Activated T-helper 9 cell treated with anti-CD3 and anti-CD28 coated beads, Interleukin-2, amount 50 U/mL, for 16 hours (primary cell): ENCODE results near the gene ZNF668.
"Not testable (repeated sequence)": the region's sequence is repeated elsewhere in the genome, so short reads cannot be mapped to it uniquely, and the experiment has no call there.

Experiments used
- DNase-seq: peaks from one replicate; pipeline ENCODE4 v3.0.0-alpha.2; 2020; ENCODE audit warnings: low read depth

The ZNF668 gene

GRCh38 chr16:31100876-31101641, 27.0 kb upstream of the ZNF668 start:
- DNase-seq, result not testable (repeated sequence)

- no peak for DNase-seq
Observed at GRCh38 chr16:31099860-31100638, 26.0 kb upstream of the ZNF668 start.

GRCh38 chr16:31094424-31095120, 20.5 kb upstream of the ZNF668 start, which contains the start of gene VKORC1:
VKORC1 (minus strand) TSS chr16:31094797; CDS start chr16:31094729, 68 bp downstream.
- DNase-seq, result peak; percentile 79

GRCh38 chr16:31094088-31094423, 20.0 kb upstream of the ZNF668 start:
- DNase-seq, result no peak

GRCh38 chr16:31093132-31093703, 19.2 kb upstream of the ZNF668 start:
- no peak for DNase-seq

GRCh38 chr16:31092330-31092729, 18.3 kb upstream of the ZNF668 start:
- DNase-seq, result no peak

GRCh38 chr16:31090540-31090939, 16.5 kb upstream of the ZNF668 start:
- DNase-seq, result no peak

- no peak for DNase-seq
Observed at GRCh38 chr16:31089199-31089598, 15.2 kb upstream of the ZNF668 start.

- no peak for DNase-seq
Observed at GRCh38 chr16:31088459-31089183, 14.6 kb upstream of the ZNF668 start, which contains the start of gene PRSS53. PRSS53 (minus strand) TSS chr16:31088943; CDS start chr16:31088809, 134 bp downstream.

GRCh38 chr16:31087971-31088370, 13.9 kb upstream of the ZNF668 start:
- DNase-seq, result no peak

- DNase-seq, result no peak
Observed at GRCh38 chr16:31087481-31087880, 13.4 kb upstream of the ZNF668 start.

- DNase-seq, result no peak
Observed at GRCh38 chr16:31086629-31086906, 12.5 kb upstream of the ZNF668 start.

- no peak for DNase-seq
Observed at GRCh38 chr16:31085873-31086628, 12.0 kb upstream of the ZNF668 start.

- DNase-seq, result no peak
Observed at GRCh38 chr16:31085411-31085810, 11.4 kb upstream of the ZNF668 start.

- DNase-seq, result no peak
Observed at GRCh38 chr16:31084584-31085302, 10.7 kb upstream of the ZNF668 start.

GRCh38 chr16:31083981-31084380, 9.9 kb upstream of the ZNF668 start:
- DNase-seq, result no peak

- no peak for DNase-seq
Observed at GRCh38 chr16:31083556-31083955, 9.5 kb upstream of the ZNF668 start.

- DNase-seq, result no peak
Observed at GRCh38 chr16:31083081-31083480, 9.0 kb upstream of the ZNF668 start.

- no peak for DNase-seq
Observed at GRCh38 chr16:31082368-31083045, 8.5 kb upstream of the ZNF668 start.
